ENCODE data around the gene TDRD3. TPM values are rescaled to one million over a fixed set of nuclear protein-coding genes. Genes with fewer than 3 reads are reported as not detected.

TDRD3 gene
- total RNA-seq, 1 experiment from 2014 or later: 17.3 TPM

DNA sequence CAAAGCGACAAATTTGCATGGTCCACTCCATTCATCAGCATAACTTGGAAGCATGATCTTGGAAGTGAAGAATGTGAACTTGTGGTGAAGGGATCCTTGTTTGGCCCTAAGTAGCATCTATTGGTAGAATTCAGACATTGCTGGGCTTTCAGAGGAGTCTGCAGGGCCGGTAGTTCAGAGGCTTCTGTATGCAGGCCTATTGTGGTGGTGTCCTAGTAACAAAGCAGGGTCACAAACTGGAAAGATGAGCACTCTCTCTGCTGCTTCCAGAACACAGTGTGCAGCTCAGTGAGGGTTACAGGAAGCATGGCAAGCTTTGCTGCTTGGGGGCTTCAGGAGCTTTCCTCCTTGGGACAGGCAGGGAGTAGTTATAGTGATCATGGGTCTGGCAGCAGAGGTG, 206.0 kb downstream of the TDRD3 start:
- Histone ChIP-seq H3K27ac (no peak overlapping the region), H3K36me3 (ENCODE audit: low read depth) (no peaks in the 10 kb centered on the region), H4K20me1 (ENCODE audit: insufficient read depth) (no peaks in the 10 kb centered on the region), H3K27me3 (ENCODE audit: insufficient read depth, low read depth) (0 out of 2 replicates have a peak, but pooled peaks cover 3% of the 10 kb centered on the region), H3K4me3 (no peak overlapping the region), H3F3A (ENCODE audit: insufficient read depth, low read depth) (no peaks in the 10 kb centered on the region), H3K79me2 (ENCODE audit: low read depth) (no peaks in the 10 kb centered on the region), H3K4me1 (replicated peaks; ENCODE audit: insufficient read depth) (no peaks in the 10 kb centered on the region), H3K9me2 (ENCODE audit: insufficient read depth) (no peaks in the 10 kb centered on the region), H2AFZ (no peak overlapping the region), H3K9me3 (ENCODE audit: insufficient read depth, low read depth) (no peaks in the 10 kb centered on the region), H3K4me2 (no peak overlapping the region)
- intact Hi-C loops (cut with micrococcal nuclease; ENCODE audit: unreplicated experiment): no loop called here
- DNase-seq: no peak
- POLR2A ChIA-PET (ENCODE audit: unreplicated experiment): no interaction called here
- CTCF ChIA-PET: no interaction called here
- BruUV-seq (replicated peaks): no TSS peak
- TF ChIP-seq EZH2 (IDR thresholded peaks at IDR 0.05; ENCODE audit: low read depth): no peak
- TF ChIP-seq, protein P1, sequence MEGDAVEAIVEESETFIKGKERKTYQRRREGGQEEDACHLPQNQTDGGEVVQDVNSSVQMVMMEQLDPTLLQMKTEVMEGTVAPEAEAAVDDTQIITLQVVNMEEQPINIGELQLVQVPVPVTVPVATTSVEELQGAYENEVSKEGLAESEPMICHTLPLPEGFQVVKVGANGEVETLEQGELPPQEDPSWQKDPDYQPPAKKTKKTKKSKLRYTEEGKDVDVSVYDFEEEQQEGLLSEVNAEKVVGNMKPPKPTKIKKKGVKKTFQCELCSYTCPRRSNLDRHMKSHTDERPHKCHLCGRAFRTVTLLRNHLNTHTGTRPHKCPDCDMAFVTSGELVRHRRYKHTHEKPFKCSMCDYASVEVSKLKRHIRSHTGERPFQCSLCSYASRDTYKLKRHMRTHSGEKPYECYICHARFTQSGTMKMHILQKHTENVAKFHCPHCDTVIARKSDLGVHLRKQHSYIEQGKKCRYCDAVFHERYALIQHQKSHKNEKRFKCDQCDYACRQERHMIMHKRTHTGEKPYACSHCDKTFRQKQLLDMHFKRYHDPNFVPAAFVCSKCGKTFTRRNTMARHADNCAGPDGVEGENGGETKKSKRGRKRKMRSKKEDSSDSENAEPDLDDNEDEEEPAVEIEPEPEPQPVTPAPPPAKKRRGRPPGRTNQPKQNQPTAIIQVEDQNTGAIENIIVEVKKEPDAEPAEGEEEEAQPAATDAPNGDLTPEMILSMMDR (conservative IDR thresholded peaks at IDR 0.05): no peak

DNA sequence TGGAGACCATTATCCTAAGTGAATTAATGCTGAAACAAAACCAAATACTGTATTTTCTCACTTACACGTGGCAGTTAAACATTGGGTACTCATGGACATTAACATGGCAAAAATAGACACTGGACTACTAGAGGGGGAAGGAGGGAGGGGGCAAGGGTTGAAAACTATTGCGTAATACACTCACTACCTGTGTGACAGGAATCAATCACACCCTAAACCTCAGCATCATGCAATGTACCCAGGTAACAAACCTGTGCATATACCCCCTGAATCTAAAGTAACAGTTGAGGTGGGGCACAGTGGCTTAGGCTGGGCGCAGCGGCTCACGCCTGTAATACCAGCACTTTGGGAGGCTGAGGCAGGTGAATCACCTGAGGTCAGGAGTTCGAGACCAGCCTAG, 207.0 kb downstream of the TDRD3 start:
- intact Hi-C loops (cut with micrococcal nuclease; ENCODE audit: unreplicated experiment): no loop called here
- Histone ChIP-seq H3K9me3 (ENCODE audit: insufficient read depth, low read depth) (no peaks in the 10 kb centered on the region), H2AFZ (no peak overlapping the region), H3K4me3 (no peak overlapping the region), H3K4me1 (replicated peaks; ENCODE audit: insufficient read depth) (no peaks in the 10 kb centered on the region), H3F3A (ENCODE audit: insufficient read depth, low read depth) (no peaks in the 10 kb centered on the region), H3K9me2 (ENCODE audit: insufficient read depth) (no peaks in the 10 kb centered on the region), H3K79me2 (ENCODE audit: low read depth) (no peaks in the 10 kb centered on the region), H4K20me1 (ENCODE audit: insufficient read depth) (no peaks in the 10 kb centered on the region), H3K4me2 (no peak overlapping the region), H3K27me3 (ENCODE audit: insufficient read depth, low read depth) (0 out of 2 replicates have a peak, but pooled peaks cover 3% of the 10 kb centered on the region), H3K36me3 (ENCODE audit: low read depth) (no peaks in the 10 kb centered on the region), H3K27ac (no peak overlapping the region)
- DNase-seq: no peak
- TF ChIP-seq, protein P1 (conservative IDR thresholded peaks at IDR 0.05): no peak
- no peak for TF ChIP-seq EZH2 (IDR thresholded peaks at IDR 0.05; ENCODE audit: low read depth)
- POLR2A ChIA-PET (ENCODE audit: unreplicated experiment): no interaction called here
- no TSS peak for BruUV-seq (replicated peaks)
- CTCF ChIA-PET: no interaction called here

DNA sequence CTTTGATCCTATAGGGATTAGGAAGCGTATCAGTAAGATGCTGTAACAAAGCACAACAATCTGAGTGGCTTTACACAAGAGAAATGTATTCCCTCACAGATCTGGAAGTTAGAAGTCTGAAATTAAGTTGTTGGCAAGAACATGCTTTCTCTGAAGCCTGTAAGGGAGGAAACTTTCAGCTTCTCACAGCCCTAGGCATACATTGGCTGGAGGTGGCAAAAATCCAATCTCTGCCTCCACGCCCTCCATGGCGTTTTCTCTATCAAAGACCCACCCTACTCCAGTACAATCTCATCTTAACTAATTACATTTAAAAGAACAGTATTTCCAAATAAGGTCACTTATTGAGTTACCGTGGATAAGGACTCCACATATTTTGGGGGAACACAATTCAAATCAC, 211.9 kb downstream of the TDRD3 start:
- Histone ChIP-seq H3K4me3 (no peak overlapping the region), H3K27ac (no peak overlapping the region), H3K4me2 (no peak overlapping the region), H3K9me2 (ENCODE audit: insufficient read depth) (no peaks in the 10 kb centered on the region), H3F3A (ENCODE audit: insufficient read depth, low read depth) (no peaks in the 10 kb centered on the region), H2AFZ (0 out of 2 replicates have a peak overlapping the region, but pooled peaks have one; percentile 0), H3K36me3 (ENCODE audit: low read depth) (no peaks in the 10 kb centered on the region), H3K79me2 (ENCODE audit: low read depth) (no peaks in the 10 kb centered on the region), H3K4me1 (replicated peaks; ENCODE audit: insufficient read depth) (no peaks in the 10 kb centered on the region), H4K20me1 (ENCODE audit: insufficient read depth) (no peaks in the 10 kb centered on the region), H3K27me3 (ENCODE audit: insufficient read depth, low read depth) (peaks cover 5% of the 10 kb centered on the region; the same call in 1 of the 2 replicates), H3K9me3 (ENCODE audit: insufficient read depth, low read depth) (no peaks in the 10 kb centered on the region)
- intact Hi-C loops (cut with micrococcal nuclease; ENCODE audit: unreplicated experiment): no loop called here
- no TSS peak for BruUV-seq (replicated peaks)
- no peak for TF ChIP-seq EZH2 (IDR thresholded peaks at IDR 0.05; ENCODE audit: low read depth)
- TF ChIP-seq, protein P1 (conservative IDR thresholded peaks at IDR 0.05): no peak
- DNase-seq: no peak
- POLR2A ChIA-PET (ENCODE audit: unreplicated experiment): no interaction called here
- CTCF ChIA-PET: no interaction called here
